CD14-positive monocyte (primary cell): Measurements from ENCODE around the gene SNAP47. TPM values are rescaled to one million over a fixed set of nuclear protein-coding genes. Genes with fewer than 3 reads are reported as not detected.

ENCODE experiments used
- DNase-seq, 3 donors: peaks; one replicate each; pipeline ENCODE4 v3.0.0-alpha.2; 2011 to 2022
- H2AFZ ChIP-seq: 2 replicates; pipeline ENCODE4 v1.6.0; 2012; ENCODE audit warnings: mild to moderate bottlenecking, low read depth, low read length, inconsistent platforms; ENCODE audit not compliant: insufficient read depth, poor library complexity, severe bottlenecking
- H3K27ac ChIP-seq, 2 donors: 1 replicate in 1 of 2; 2 replicates in 1 of 2; pipeline ENCODE4 v1.5.1; 2012 to 2013; ENCODE audit warnings: low read length in 2 of 2, control low read depth in 1 of 2, inconsistent platforms in 1 of 2, low read depth in 1 of 2, mild to moderate bottlenecking in 1 of 2
- H3K27me3 ChIP-seq, 2 donors: one replicate each; pipeline versions ENCODE4 v1.6.0 to v1.6.1; 2011 to 2013; ENCODE audit warnings: low read length in 2 of 2; ENCODE audit not compliant: control insufficient read depth in 2 of 2, insufficient read depth in 2 of 2
- H3K36me3 ChIP-seq, 2 donors: replicated peaks in 1 of 2; 1 replicate in 1 of 2; 2 replicates in 1 of 2; pipeline versions ENCODE4 v1.5.1 to v1.6.1; 2012 to 2013; ENCODE audit warnings: low read length in 2 of 2, control low read depth in 1 of 2, inconsistent platforms in 1 of 2, mild to moderate bottlenecking in 1 of 2; ENCODE audit not compliant: insufficient read depth in 2 of 2, control insufficient read depth in 1 of 2
- H3K4me1 ChIP-seq, 2 donors: 1 replicate in 1 of 2; 2 replicates in 1 of 2; pipeline versions ENCODE4 v1.5.1 to v1.6.1; 2012 to 2013; ENCODE audit warnings: low read length in 2 of 2, control low read depth in 1 of 2, inconsistent platforms in 1 of 2, mild to moderate bottlenecking in 1 of 2, moderate library complexity in 1 of 2; ENCODE audit not compliant: insufficient read depth in 2 of 2, control insufficient read depth in 1 of 2
- H3K4me2 ChIP-seq: replicated peaks from 2 replicates; pipeline ENCODE3; 2012; ENCODE audit warnings: low read length, moderate library complexity, mild to moderate bottlenecking; ENCODE audit not compliant: poor library complexity, severe bottlenecking; ENCODE audit errors: extremely low read depth
- H3K4me3 ChIP-seq, 3 experiments: fragments of 200-600 bp in 1 of 3; sonication (generic) in 1 of 3; replicated peaks in 1 of 3; 1 replicate in 2 of 3; 2 replicates in 1 of 3; pipeline ENCODE4 v1.5.1; 2011 to 2013; ENCODE audit warnings: low read length in 3 of 3, mild to moderate bottlenecking in 3 of 3, control low read depth in 2 of 3, low read depth in 2 of 3, inconsistent platforms in 1 of 3, moderate library complexity in 1 of 3
- H3K79me2 ChIP-seq: 2 replicates; pipeline ENCODE4 v1.6.0; 2012; ENCODE audit warnings: mild to moderate bottlenecking, control low read depth, inconsistent platforms, low read length, moderate library complexity; ENCODE audit not compliant: insufficient read depth
- H3K9ac ChIP-seq: 2 replicates; pipeline ENCODE4 v1.6.0; 2017; ENCODE audit warnings: low read length, mild to moderate bottlenecking; ENCODE audit not compliant: insufficient read depth, poor library complexity, severe bottlenecking
- H3K9me3 ChIP-seq, 2 donors: replicated peaks in 1 of 2; 1 replicate in 1 of 2; 2 replicates in 1 of 2; pipeline versions ENCODE4 v1.5.1 to v1.6.1; 2012 to 2013; ENCODE audit warnings: low read length in 2 of 2, control low read depth in 1 of 2; ENCODE audit not compliant: control insufficient read depth in 1 of 2, insufficient read depth in 1 of 2
- H4K20me1 ChIP-seq: 2 replicates; pipeline ENCODE4 v1.6.0; 2012; ENCODE audit warnings: mild to moderate bottlenecking, low read length, control low read depth, moderate library complexity; ENCODE audit not compliant: insufficient read depth
- H3K27ac Mint-ChIP-seq, 7 donors: one replicate each; pipeline ENCODE4 v1.8.0; 2020; ENCODE audit warnings: mild to moderate bottlenecking in 7 of 7, mixed read lengths in 7 of 7, moderate library complexity in 6 of 7, inconsistent platforms in 2 of 7
- H3K27me3 Mint-ChIP-seq, 3 donors: one replicate each; pipeline ENCODE4 v1.8.0; 2021 to 2022; ENCODE audit warnings: low read depth in 3 of 3, mild to moderate bottlenecking in 3 of 3, mixed read lengths in 3 of 3, moderate library complexity in 3 of 3, inconsistent platforms in 1 of 3
- H3K36me3 Mint-ChIP-seq, 2 donors: one replicate each; pipeline ENCODE4 v1.8.0; 2020; ENCODE audit warnings: mixed read lengths in 2 of 2, inconsistent platforms in 1 of 2, mild to moderate bottlenecking in 1 of 2
- H3K4me1 Mint-ChIP-seq: one replicate; pipeline ENCODE4 v1.8.0; 2020; ENCODE audit warnings: mild to moderate bottlenecking, mixed read lengths
- H3K4me3 Mint-ChIP-seq, 2 donors: one replicate each; pipeline ENCODE4 v1.8.0; 2020; ENCODE audit warnings: mild to moderate bottlenecking in 2 of 2, mixed read lengths in 2 of 2, moderate library complexity in 1 of 2
- H3K9me3 Mint-ChIP-seq, 7 donors: one replicate each; pipeline ENCODE4 v1.8.0; 2020 to 2022; ENCODE audit warnings: mixed read lengths in 7 of 7, mild to moderate bottlenecking in 6 of 7, moderate library complexity in 6 of 7, inconsistent platforms in 2 of 7
- WGBS: methylation state at CpG from one replicate; pipeline ENCODE4 v1.1.5; 2013; ENCODE audit warnings: missing lambda C conversion rate; ENCODE audit not compliant: insufficient coverage; 5-methylcytosine and 5-hydroxymethylcytosine counted together
- intact Hi-C, 2 donors: fragments of 100-400 bp; cut with micrococcal nuclease; formaldehyde crosslinking; loops; one replicate each; pipeline versions ENCODE4 v1.15.0 to v1.15.1; 2023
- polyA plus RNA-seq, 3 donors: library from polyadenylated mRNA; depleted of rRNA in 1 of 3; unstranded in 2 of 3; stranded (reverse) in 1 of 3; fragments of 300-500 nt in 2 of 3; fragments of >200 nt in 1 of 3; fragmentation: Illumina TruSeq in 2 of 3; gene quantifications; 1 replicate in 2 of 3; 2 replicates in 1 of 3; pipeline ENCODE4 v1.2.3, GENCODE V29; 2012 to 2021
- TF ChIP-seq, protein P1 (sequence below): fragments of 200-600 bp; IDR thresholded peaks from one replicate; pipeline ENCODE4 v1.8.0; 2022; ENCODE audit warnings: antibody characterized with exemption, mild to moderate bottlenecking

The SNAP47 gene
- polyA plus RNA-seq, 3 donors = 15.4 to 25.0 (median 20.5) TPM

DNA sequence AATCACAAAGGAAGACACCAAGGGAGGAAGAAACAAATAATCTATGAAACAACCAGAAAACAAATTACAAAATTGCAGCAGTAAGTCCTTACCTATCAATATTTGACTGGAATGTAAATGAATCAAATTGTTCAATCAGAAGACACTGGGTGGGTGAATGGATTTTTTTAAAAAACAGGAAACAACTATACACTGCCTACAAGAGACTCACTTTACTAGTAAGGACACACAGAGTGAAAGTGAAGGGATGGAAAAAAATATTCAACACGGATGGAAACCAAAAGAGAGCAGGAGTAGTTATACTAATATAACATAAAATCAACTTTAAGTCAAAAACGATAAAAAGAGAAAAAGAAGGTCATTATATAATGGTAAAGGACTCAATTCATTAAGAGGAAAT is 73.8 kb downstream of the SNAP47 start:
- no peak overlapping the region for H3K4me3 Mint-ChIP-seq
- intact Hi-C loops = no loop called here
- WGBS = no CpG with 5 or more reads among the region's 2 CpGs

DNA sequence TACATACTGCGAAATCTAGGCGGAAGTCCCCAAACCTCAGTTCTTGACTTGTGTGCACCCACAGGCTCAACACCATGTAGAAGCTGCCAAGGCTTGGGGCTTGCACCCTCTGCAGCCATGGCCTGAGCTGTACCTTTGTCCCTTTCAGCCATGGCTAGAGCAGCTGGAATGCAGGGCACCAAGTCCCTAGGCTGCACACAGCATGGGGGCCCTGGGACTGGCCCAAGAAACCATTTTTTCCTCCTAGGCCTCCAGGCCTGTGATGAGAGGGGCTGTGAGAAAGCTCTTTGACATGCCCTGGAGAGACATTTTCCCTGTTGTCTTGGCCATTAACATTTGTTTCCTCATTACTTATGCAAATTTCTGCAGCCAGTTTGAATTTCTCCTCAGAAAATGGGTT is 78.7 kb downstream of the SNAP47 start:
- H3K4me3 Mint-ChIP-seq = no peak overlapping the region
- Histone ChIP-seq H4K20me1 (no peaks in the 10 kb centered on the region), H3K4me3 (no peak overlapping the region), H3K9me3 (peaks cover 32 to 39% of the 10 kb centered on the region in 2 donors), H2AFZ (no peak overlapping the region), H3K27me3 (no peaks in the 10 kb centered on the region), H3K27ac (no peak overlapping the region), H3K4me2 (no peak overlapping the region), H3K36me3 (no peaks in the 10 kb centered on the region), H3K79me2 (no peaks in the 10 kb centered on the region), H3K4me1 (no peaks in the 10 kb centered on the region), H3K9ac (no peak overlapping the region)
- H3K27me3 Mint-ChIP-seq = no peaks in the 10 kb centered on the region
- no peaks in the 10 kb centered on the region for H3K4me1 Mint-ChIP-seq
- 100% methylated on average over 2 of the region's 2 CpGs for WGBS
- peaks cover 20 to 48% (median 37%) of the 10 kb centered on the region in 7 donors for H3K9me3 Mint-ChIP-seq
- TF ChIP-seq, protein P1, sequence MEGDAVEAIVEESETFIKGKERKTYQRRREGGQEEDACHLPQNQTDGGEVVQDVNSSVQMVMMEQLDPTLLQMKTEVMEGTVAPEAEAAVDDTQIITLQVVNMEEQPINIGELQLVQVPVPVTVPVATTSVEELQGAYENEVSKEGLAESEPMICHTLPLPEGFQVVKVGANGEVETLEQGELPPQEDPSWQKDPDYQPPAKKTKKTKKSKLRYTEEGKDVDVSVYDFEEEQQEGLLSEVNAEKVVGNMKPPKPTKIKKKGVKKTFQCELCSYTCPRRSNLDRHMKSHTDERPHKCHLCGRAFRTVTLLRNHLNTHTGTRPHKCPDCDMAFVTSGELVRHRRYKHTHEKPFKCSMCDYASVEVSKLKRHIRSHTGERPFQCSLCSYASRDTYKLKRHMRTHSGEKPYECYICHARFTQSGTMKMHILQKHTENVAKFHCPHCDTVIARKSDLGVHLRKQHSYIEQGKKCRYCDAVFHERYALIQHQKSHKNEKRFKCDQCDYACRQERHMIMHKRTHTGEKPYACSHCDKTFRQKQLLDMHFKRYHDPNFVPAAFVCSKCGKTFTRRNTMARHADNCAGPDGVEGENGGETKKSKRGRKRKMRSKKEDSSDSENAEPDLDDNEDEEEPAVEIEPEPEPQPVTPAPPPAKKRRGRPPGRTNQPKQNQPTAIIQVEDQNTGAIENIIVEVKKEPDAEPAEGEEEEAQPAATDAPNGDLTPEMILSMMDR = no peak
- intact Hi-C loops = no loop called here
- no peaks in the 10 kb centered on the region for H3K36me3 Mint-ChIP-seq
- no peak for DNase-seq
- H3K27ac Mint-ChIP-seq = no peak overlapping the region

More for the DNA sequence above, 73.8 kb downstream of the SNAP47 start:
- Histone ChIP-seq H3K36me3 (no peaks in the 10 kb centered on the region), H2AFZ (no peak overlapping the region), H3K4me3 (no peak overlapping the region), H3K4me2 (no peak overlapping the region), H3K27me3 (no peaks in the 10 kb centered on the region), H3K27ac (no peak overlapping the region), H3K4me1 (no peaks in the 10 kb centered on the region), H4K20me1 (no peaks in the 10 kb centered on the region), H3K79me2 (no peaks in the 10 kb centered on the region), H3K9me3 (peaks cover 12 to 17% of the 10 kb centered on the region in 2 donors), H3K9ac (no peak overlapping the region)
- H3K9me3 Mint-ChIP-seq = peaks cover 14 to 34% (median 19%) of the 10 kb centered on the region in 7 donors
- DNase-seq = no peak
- TF ChIP-seq, protein P1 = no peak
- peaks cover 0 to 2% (median 0%) of the 10 kb centered on the region in 3 donors for H3K27me3 Mint-ChIP-seq
- no peak overlapping the region for H3K27ac Mint-ChIP-seq
- no peaks in the 10 kb centered on the region for H3K4me1 Mint-ChIP-seq
- H3K36me3 Mint-ChIP-seq = no peaks in the 10 kb centered on the region
